ENCODE data around the gene CGREF1. TPM values are rescaled to one million over a fixed set of nuclear protein-coding genes. Genes with fewer than 3 reads are reported as not detected.

The CGREF1 gene
- total and polyA plus RNA-seq, 11 donors: 0.24 to 2.7 (median 0.92) TPM; not detected in 1

DNA sequence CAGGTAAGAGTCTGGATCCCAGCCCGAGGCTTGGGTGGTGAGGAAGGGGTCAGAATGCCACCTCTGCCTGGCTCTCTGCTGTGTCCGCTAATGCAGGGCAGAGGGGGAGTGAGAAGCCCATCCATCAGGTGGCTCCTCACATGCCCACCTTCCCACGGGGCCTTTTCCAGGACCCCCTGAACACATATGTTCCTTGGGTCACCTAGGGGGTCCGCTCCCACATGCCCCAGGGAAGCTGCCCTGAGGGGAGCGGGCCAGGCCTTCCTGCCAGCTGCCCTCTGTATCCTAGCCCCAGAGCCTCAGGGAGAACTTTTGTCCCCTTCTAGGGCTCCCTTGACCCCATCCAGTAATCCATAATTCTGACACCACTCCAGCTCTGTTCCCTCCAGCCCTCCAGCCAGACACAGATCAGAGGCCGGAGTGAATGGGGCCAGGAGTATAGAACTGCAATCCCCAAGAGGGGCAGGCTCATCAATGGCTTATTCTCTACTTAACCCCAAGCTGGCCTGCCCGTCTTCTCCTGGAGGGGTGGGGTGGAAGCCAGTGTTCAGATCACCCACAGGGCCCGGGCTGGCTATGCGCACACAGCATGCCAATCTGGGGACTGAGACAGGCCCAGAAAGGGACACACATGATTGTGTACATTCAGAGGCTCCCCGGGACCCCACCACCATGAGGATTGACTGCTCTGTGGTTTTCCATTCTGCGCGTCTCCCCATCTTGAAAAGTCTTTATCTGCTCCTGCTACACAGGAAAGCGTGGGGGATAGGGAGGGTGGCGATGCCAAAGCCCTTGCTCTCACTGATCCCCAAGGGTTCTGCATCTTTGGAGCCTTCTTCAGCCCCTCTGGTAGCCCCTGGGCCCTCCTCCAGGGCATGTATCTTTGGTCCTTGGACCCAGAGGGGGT is 39.4 kb downstream of the CGREF1 start:
- peaks cover 0 to 3% (median 0%) of the 10 kb centered on the region in 9 donors for H3K36me3 ChIP-seq
- peak overlapping the region; percentile 69 to 97 (median 86) for H3K27ac ChIP-seq
- no peak for TF ChIP-seq POLR2A (IDR thresholded peaks at IDR 0.05)
- no peak for TF ChIP-seq CTCF (IDR thresholded peaks at IDR 0.05)
- peak overlapping the region; percentile 41 to 74 (median 54) for H3K4me3 ChIP-seq
- H3K4me1 ChIP-seq: peaks cover 0 to 65% (median 31%) of the 10 kb centered on the region in 12 donors
- no peaks in the 10 kb centered on the region for H3K9me3 ChIP-seq
- 60 to 81% (median 69%) methylated on average over 10 to 14 of the region's 14 CpGs for WGBS, 4 donors
- H3K27me3 ChIP-seq: no peaks in the 10 kb centered on the region
- DNase-seq (peak in 1 of 5 donors; percentile 37), ATAC-seq (no peak)
- intact Hi-C loops (cut with DNase I): loop anchor here in 7 of 10 donors (2.0 to 10.0 kb wide), 4 partner anchors 29 to 117 kb away; partner anchors contain the start of genes TMEM214 (in 6 of the 7) and AGBL5 (in 2 of the 7)

- intact Hi-C loops (cut with DNase I): no loop called here
- Histone ChIP-seq H3K27me3 (no peaks in the 10 kb centered on the region), H3K4me1 (peaks cover 0 to 72% (median 39%) of the 10 kb centered on the region in 12 donors), H3K27ac (peak within 1 kb of the TSS; percentile 69 to 97 (median 86)), H3K36me3 (peaks cover 0 to 3% (median 0%) of the 10 kb centered on the region in 9 donors), H3K4me3 (peak within 1 kb of the TSS; percentile 41 to 74 (median 54)), H3K9me3 (no peaks in the 10 kb centered on the region)
- DNase-seq (peak; percentile 86 to 92 (median 88)), ATAC-seq (peak; percentile 53 to 70 (median 61))
- TF ChIP-seq CTCF (IDR thresholded peaks at IDR 0.05) (no peak), POLR2A (IDR thresholded peaks at IDR 0.05) (peak in 1 of 2 donors; percentile 54)
- 44 to 49% (median 48%) methylated on average over 32 to 41 of the region's 41 CpGs for WGBS, 4 donors
Measured at GRCh38 chr2:27078267-27079194, 40.4 kb downstream of the CGREF1 start, which contains the start of gene EMILIN1. EMILIN1 (plus strand) TSS chr2:27078615; CDS start chr2:27079066, 451 bp downstream.

GRCh38 chr2:27077231-27077630 is 41.7 kb downstream of the CGREF1 start:
- no peak for DNase-seq

More at GRCh38 chr2:27077231-27077630, 41.7 kb downstream of the CGREF1 start:
- no peak for TF ChIP-seq POLR2A (IDR thresholded peaks at IDR 0.05)
- TF ChIP-seq CTCF (IDR thresholded peaks at IDR 0.05): no peak
- peaks cover 0 to 1% (median 0%) of the 10 kb centered on the region in 9 donors for H3K36me3 ChIP-seq
- no peaks in the 10 kb centered on the region for H3K27me3 ChIP-seq
- H3K9me3 ChIP-seq: no peaks in the 10 kb centered on the region
- H3K27ac ChIP-seq: peak overlapping the region in 4 of 12 donors; percentile 19 to 97 (median 52)
- peaks cover 0 to 82% (median 41%) of the 10 kb centered on the region in 12 donors for H3K4me1 ChIP-seq
- no peak for ATAC-seq
- WGBS, 4 donors: 77 to 80% (median 78%) methylated on average over 7 of the region's 7 CpGs
- H3K4me3 ChIP-seq: no peak overlapping the region
- intact Hi-C loops (cut with DNase I): no loop called here

Measured in heart left ventricle (tissue), 16 donors.